K562 (cell line): ENCODE data around the gene AHI1. TPM values are rescaled to one million over a fixed set of nuclear protein-coding genes. Genes with fewer than 3 reads are reported as not detected.

Experiments used
- ARID1B ChIP-seq: fragments of 450-650 bp; IDR thresholded peaks from 2 replicates; pipeline ENCODE4 v1.6.1; 2016; ENCODE audit warnings: antibody characterized with exemption, mild to moderate bottlenecking, inconsistent platforms
- CBFA2T2 ChIP-seq: fragments of 450-650 bp; conservative IDR thresholded peaks from 2 replicates; pipeline ENCODE4 v1.6.1; 2017; ENCODE audit warnings: mild to moderate bottlenecking
- CBFA2T3 ChIP-seq: fragments of 450-650 bp; IDR thresholded peaks from 2 replicates; pipeline ENCODE4 v1.6.1; 2017
- DPF2 ChIP-seq: fragments of 450-650 bp; IDR thresholded peaks from 2 replicates; pipeline ENCODE4 v1.6.1; 2016
- EHMT2 ChIP-seq: fragments of 450-650 bp; IDR thresholded peaks from 2 replicates; pipeline ENCODE4 v1.6.1; 2018; ENCODE audit warnings: antibody characterized with exemption
- EP300 ChIP-seq: IDR thresholded peaks from 2 replicates; pipeline ENCODE4 v1.6.1; 2012; ENCODE audit warnings: low read length, improper control_type of control experiment
- FOSL1 ChIP-seq: fragments of 200-800 bp; sonication (Bioruptor generic); conservative IDR thresholded peaks from 2 replicates; pipeline ENCODE4 v1.6.1; 2016; ENCODE audit warnings: missing genetic modification characterization, missing compliant biosample characterization
- GTF2A2 ChIP-seq: IDR thresholded peaks from 2 replicates; pipeline ENCODE4 v1.6.1; 2016; ENCODE audit warnings: mild to moderate bottlenecking, missing genetic modification characterization, missing compliant biosample characterization
- NR4A1 ChIP-seq, 2 experiments: fragments of 250-450 bp in 1 of 2; fragments of 450-650 bp in 1 of 2; sonication (Bioruptor Pico) in 1 of 2; IDR thresholded peaks; 2 replicates each; pipeline versions ENCODE4 v1.4.0 to v1.6.1; 2016 to 2020; ENCODE audit warnings: mild to moderate bottlenecking in 2 of 2, missing compliant biosample characterization in 1 of 2, missing genetic modification characterization in 1 of 2, moderate library complexity in 1 of 2
- POLR2A ChIP-seq: fragments of 450-650 bp; conservative IDR thresholded peaks from 2 replicates; pipeline ENCODE4 v1.6.1; 2016
- SMAD4 ChIP-seq: fragments of 250-450 bp; sonication (Bioruptor Pico); conservative IDR thresholded peaks from 2 replicates; pipeline ENCODE4 v1.8.0; 2021; ENCODE audit warnings: inconsistent platforms, mild to moderate bottlenecking, moderate library complexity
- SOX6 ChIP-seq: fragments of 450-650 bp; IDR thresholded peaks from 2 replicates; pipeline ENCODE4 v1.6.1; 2014; ENCODE audit warnings: mild to moderate bottlenecking
- TAL1 ChIP-seq: fragments of 450-650 bp; IDR thresholded peaks from 2 replicates; pipeline ENCODE4 v1.6.1; 2016; ENCODE audit warnings: mild to moderate bottlenecking
- ZNF165 ChIP-seq: fragments of 250-450 bp; sonication (Bioruptor Pico); IDR thresholded peaks from 2 replicates; pipeline ENCODE4 v1.4.0; 2020; ENCODE audit warnings: borderline replicate concordance
- ZNF316 ChIP-seq: fragments of 450-650 bp; IDR thresholded peaks from 2 replicates; pipeline ENCODE4 v1.6.1; 2016
- ZNF41 ChIP-seq: fragments of 250-450 bp; sonication (Bioruptor Pico); conservative IDR thresholded peaks from 2 replicates; pipeline ENCODE4 v1.4.0; 2020; ENCODE audit warnings: mild to moderate bottlenecking
- polyA plus RNA-seq, 8 experiments: library from polyadenylated mRNA; depleted of rRNA in 4 of 8; stranded (reverse) in 5 of 8; unstranded in 3 of 8; fragments of >200 nt; fragmentation: Nextera tagmentation in 2 of 8; fragmentation: Illumina TruSeq in 1 of 8; extraction: Ambion mirVana in 2 of 8; extraction: Trizol in 1 of 8; gene quantifications; 2 replicates each; pipeline versions ENCODE4 v1.2.1 to v1.2.3, GENCODE V29; 2011 to 2014; ENCODE audit warnings: inconsistent platforms in 1 of 8, missing spikeins in 1 of 8
- total RNA-seq, 7 experiments: library from RNA; depleted of rRNA in 6 of 7; stranded (reverse); fragments of >200 nt in 6 of 7; fragmentation: Illumina TruSeq in 2 of 7; extraction: Trizol in 2 of 7; gene quantifications; 2 replicates each; pipeline versions ENCODE4 v1.2.1 to v1.2.3, GENCODE V29; 2011 to 2021; ENCODE audit warnings: low replicate concordance in 1 of 7
- TF ChIP-seq, protein P1 (sequence below): fragments of 450-650 bp; IDR thresholded peaks from 2 replicates; pipeline ENCODE4 v1.6.1; 2017; ENCODE audit warnings: antibody characterized with exemption, mild to moderate bottlenecking
- TF ChIP-seq, protein P2 (sequence below): sonication (generic); IDR thresholded peaks from 2 replicates; pipeline ENCODE4 v1.6.1; 2016
- TF ChIP-seq, protein P3 (sequence below): fragments of 450-650 bp; formaldehyde crosslinking; IDR thresholded peaks from 2 replicates; pipeline ENCODE4 v1.4.0; 2022; ENCODE audit warnings: missing genetic modification characterization
- TF ChIP-seq, protein P4 (sequence below): fragments of 200-400 bp; formaldehyde crosslinking; IDR thresholded peaks from 2 replicates; pipeline ENCODE4 v1.6.1; 2017; ENCODE audit warnings: mild to moderate bottlenecking, low read depth, low read length, moderate library complexity

AHI1 gene
- total and polyA plus RNA-seq, 9 of the 15 experiments (the other 6 are each of a cell fraction or from before 2014, with no cell fraction given) = 24.7 to 54.9 (median 32.2) TPM

DNA sequence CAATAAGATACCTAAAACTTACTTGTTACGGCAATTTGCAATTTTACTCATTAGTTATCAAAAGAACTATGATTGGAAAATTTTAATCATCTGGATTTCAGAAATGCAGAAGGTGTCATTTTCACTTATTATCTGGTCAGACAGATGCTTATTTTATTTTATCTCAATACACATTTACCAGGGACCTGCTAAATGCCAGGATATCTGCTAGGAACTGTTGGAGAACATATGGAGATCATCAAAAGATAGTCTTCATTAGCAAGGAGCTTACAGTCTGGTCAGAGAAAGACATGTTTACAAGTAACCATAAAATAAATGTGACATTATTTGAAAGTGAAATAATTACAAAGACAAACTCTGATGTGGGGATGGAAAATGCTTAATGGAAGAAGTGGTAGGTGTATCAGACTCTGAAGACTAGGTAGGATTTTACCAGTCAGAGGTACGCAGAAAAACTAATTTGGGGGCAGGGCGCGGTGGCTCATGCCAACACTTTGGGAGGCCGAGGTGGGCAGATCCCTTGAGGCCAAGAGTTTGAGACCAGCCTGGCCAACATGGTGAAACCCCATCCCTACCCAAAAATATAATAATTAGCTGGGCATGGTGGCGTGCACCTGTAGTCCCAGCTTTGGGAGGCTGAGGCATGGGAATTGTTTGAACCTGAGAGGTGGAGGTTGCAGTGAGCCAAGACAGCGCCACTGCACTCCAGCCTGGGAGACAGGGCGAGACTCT is 178.6 kb downstream of the AHI1 start (continued):
- TF ChIP-seq, protein P1, sequence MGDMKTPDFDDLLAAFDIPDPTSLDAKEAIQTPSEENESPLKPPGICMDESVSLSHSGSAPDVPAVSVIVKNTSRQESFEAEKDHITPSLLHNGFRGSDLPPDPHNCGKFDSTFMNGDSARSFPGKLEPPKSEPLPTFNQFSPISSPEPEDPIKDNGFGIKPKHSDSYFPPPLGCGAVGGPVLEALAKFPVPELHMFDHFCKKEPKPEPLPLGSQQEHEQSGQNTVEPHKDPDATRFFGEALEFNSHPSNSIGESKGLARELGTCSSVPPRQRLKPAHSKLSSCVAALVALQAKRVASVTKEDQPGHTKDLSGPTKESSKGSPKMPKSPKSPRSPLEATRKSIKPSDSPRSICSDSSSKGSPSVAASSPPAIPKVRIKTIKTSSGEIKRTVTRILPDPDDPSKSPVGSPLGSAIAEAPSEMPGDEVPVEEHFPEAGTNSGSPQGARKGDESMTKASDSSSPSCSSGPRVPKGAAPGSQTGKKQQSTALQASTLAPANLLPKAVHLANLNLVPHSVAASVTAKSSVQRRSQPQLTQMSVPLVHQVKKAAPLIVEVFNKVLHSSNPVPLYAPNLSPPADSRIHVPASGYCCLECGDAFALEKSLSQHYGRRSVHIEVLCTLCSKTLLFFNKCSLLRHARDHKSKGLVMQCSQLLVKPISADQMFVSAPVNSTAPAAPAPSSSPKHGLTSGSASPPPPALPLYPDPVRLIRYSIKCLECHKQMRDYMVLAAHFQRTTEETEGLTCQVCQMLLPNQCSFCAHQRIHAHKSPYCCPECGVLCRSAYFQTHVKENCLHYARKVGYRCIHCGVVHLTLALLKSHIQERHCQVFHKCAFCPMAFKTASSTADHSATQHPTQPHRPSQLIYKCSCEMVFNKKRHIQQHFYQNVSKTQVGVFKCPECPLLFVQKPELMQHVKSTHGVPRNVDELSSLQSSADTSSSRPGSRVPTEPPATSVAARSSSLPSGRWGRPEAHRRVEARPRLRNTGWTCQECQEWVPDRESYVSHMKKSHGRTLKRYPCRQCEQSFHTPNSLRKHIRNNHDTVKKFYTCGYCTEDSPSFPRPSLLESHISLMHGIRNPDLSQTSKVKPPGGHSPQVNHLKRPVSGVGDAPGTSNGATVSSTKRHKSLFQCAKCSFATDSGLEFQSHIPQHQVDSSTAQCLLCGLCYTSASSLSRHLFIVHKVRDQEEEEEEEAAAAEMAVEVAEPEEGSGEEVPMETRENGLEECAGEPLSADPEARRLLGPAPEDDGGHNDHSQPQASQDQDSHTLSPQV = 0 out of 2 replicates have a peak, but pooled peaks have one; percentile 20
- TF ChIP-seq EHMT2 (no peak), ZNF316 (no peak), POLR2A (no peak), ZNF165 (0 out of 2 replicates have a peak, but pooled peaks have one; percentile 69), DPF2 (peak; percentile 56; the same call in 1 of the 2 replicates), SOX6 (peak; percentile 27; the same call in 1 of the 2 replicates), NR4A1 (CRISPR knock-in tag; IDR thresholded peaks at IDR 0.05) (no peak), NR4A1 (tag; IDR thresholded peaks at IDR 0.05) (peak; percentile 61; the same call in 1 of the 2 replicates), CBFA2T2 (peak; percentile 79), FOSL1 (tag) (peak; percentile 56), ARID1B (peak; percentile 79), CBFA2T3 (peak; percentile 85), GTF2A2 (tag) (peak; percentile 45; the same call in 1 of the 2 replicates), EP300 (peak; percentile 66), TAL1 (peak; percentile 85), ZNF41 (CRISPR knock-in tag) (0 out of 2 replicates have a peak, but pooled peaks have one; percentile 11), SMAD4 (CRISPR knock-in tag) (0 out of 2 replicates have a peak, but pooled peaks have one; percentile 36)
- TF ChIP-seq, protein P2, sequence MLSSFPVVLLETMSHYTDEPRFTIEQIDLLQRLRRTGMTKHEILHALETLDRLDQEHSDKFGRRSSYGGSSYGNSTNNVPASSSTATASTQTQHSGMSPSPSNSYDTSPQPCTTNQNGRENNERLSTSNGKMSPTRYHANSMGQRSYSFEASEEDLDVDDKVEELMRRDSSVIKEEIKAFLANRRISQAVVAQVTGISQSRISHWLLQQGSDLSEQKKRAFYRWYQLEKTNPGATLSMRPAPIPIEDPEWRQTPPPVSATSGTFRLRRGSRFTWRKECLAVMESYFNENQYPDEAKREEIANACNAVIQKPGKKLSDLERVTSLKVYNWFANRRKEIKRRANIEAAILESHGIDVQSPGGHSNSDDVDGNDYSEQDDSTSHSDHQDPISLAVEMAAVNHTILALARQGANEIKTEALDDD = peak; percentile 34; the same call in 1 of the 2 replicates
- TF ChIP-seq, protein P3, sequence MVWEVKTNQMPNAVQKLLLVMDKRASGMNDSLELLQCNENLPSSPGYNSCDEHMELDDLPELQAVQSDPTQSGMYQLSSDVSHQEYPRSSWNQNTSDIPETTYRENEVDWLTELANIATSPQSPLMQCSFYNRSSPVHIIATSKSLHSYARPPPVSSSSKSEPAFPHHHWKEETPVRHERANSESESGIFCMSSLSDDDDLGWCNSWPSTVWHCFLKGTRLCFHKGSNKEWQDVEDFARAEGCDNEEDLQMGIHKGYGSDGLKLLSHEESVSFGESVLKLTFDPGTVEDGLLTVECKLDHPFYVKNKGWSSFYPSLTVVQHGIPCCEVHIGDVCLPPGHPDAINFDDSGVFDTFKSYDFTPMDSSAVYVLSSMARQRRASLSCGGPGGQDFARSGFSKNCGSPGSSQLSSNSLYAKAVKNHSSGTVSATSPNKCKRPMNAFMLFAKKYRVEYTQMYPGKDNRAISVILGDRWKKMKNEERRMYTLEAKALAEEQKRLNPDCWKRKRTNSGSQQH = no peak
- TF ChIP-seq, protein P4, sequence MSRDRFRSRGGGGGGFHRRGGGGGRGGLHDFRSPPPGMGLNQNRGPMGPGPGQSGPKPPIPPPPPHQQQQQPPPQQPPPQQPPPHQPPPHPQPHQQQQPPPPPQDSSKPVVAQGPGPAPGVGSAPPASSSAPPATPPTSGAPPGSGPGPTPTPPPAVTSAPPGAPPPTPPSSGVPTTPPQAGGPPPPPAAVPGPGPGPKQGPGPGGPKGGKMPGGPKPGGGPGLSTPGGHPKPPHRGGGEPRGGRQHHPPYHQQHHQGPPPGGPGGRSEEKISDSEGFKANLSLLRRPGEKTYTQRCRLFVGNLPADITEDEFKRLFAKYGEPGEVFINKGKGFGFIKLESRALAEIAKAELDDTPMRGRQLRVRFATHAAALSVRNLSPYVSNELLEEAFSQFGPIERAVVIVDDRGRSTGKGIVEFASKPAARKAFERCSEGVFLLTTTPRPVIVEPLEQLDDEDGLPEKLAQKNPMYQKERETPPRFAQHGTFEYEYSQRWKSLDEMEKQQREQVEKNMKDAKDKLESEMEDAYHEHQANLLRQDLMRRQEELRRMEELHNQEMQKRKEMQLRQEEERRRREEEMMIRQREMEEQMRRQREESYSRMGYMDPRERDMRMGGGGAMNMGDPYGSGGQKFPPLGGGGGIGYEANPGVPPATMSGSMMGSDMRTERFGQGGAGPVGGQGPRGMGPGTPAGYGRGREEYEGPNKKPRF = no peak
